Stimulated activated CD8-positive, alpha-beta memory T cell treated with anti-CD3 and anti-CD28 coated beads, Interleukin-12 subunit alpha, Interleukin-12 subunit beta, amount 100 ng/mL, for 1 hour (primary cell): ENCODE measurements around the gene MAP3K14.
"Not testable (repeated sequence)": the region's sequence is repeated elsewhere in the genome, so short reads cannot be mapped to it uniquely, and the experiment has no call there.

Experiments used
- DNase-seq: peaks from one replicate; pipeline ENCODE4 v3.0.0-alpha.2; 2020; ENCODE audit warnings: low read depth

Gene MAP3K14

GRCh38 chr17:45258981-45259380, 57.8 kb downstream of the MAP3K14 start:
- no peak for DNase-seq

GRCh38 chr17:45257115-45257514, 59.7 kb downstream of the MAP3K14 start:
- DNase-seq = no peak

- DNase-seq = no peak
Observed at GRCh38 chr17:45256114-45256966, 60.5 kb downstream of the MAP3K14 start.

- DNase-seq = no peak
Observed at GRCh38 chr17:45255358-45255757, 61.5 kb downstream of the MAP3K14 start.

- no peak for DNase-seq
Observed at GRCh38 chr17:45253879-45254278, 62.9 kb downstream of the MAP3K14 start.

GRCh38 chr17:45253237-45253636, 63.6 kb downstream of the MAP3K14 start:
- DNase-seq = not testable (repeated sequence)

- DNase-seq = no peak
Observed at GRCh38 chr17:45251931-45252330, 64.9 kb downstream of the MAP3K14 start.

GRCh38 chr17:45248132-45248957, 68.5 kb downstream of the MAP3K14 start:
- peak; percentile 65 for DNase-seq

- DNase-seq = peak; percentile 92
Observed at GRCh38 chr17:45247429-45248131, 69.2 kb downstream of the MAP3K14 start.

- DNase-seq = no peak
Observed at GRCh38 chr17:45246861-45247428, 69.9 kb downstream of the MAP3K14 start.

GRCh38 chr17:45246338-45246737, 70.5 kb downstream of the MAP3K14 start:
- no peak for DNase-seq

- no peak for DNase-seq
Observed at GRCh38 chr17:45244725-45245656, 71.8 kb downstream of the MAP3K14 start.

GRCh38 chr17:45243750-45244149, 73.1 kb downstream of the MAP3K14 start:
- DNase-seq = no peak

GRCh38 chr17:45242029-45242414, 74.8 kb downstream of the MAP3K14 start:
- no peak for DNase-seq

- DNase-seq = no peak
Observed at GRCh38 chr17:45241328-45242028, 75.3 kb downstream of the MAP3K14 start.

- no peak for DNase-seq
Observed at GRCh38 chr17:45240905-45241327, 75.9 kb downstream of the MAP3K14 start.

- DNase-seq = no peak
Observed at GRCh38 chr17:45238155-45238774, 78.6 kb downstream of the MAP3K14 start.

GRCh38 chr17:45237686-45238085, 79.1 kb downstream of the MAP3K14 start:
- DNase-seq = no peak

GRCh38 chr17:45236282-45236606, 80.6 kb downstream of the MAP3K14 start:
- DNase-seq = no peak
